Osteoblast (primary cell): ENCODE data around the gene NCKAP1. TPM values are rescaled to one million over a fixed set of nuclear protein-coding genes. Genes with fewer than 3 reads are reported as not detected.

Experiments used
- DNase-seq: peaks from one replicate; pipeline ENCODE4 v3.0.0; 2011; ENCODE audit warnings: low spot score, mixed read lengths; ENCODE audit not compliant: insufficient read length; ENCODE audit errors: missing footprints
- H2AFZ ChIP-seq: 2 replicates; pipeline ENCODE4 v1.6.0; 2011; ENCODE audit warnings: mild to moderate bottlenecking, low read length
- H3K27ac ChIP-seq: 2 replicates; pipeline ENCODE4 v1.5.1; 2011; ENCODE audit warnings: mild to moderate bottlenecking, low read depth, low read length, moderate library complexity
- H3K27me3 ChIP-seq: 2 replicates; pipeline ENCODE4 v1.6.0; 2012; ENCODE audit warnings: mild to moderate bottlenecking, control low read depth, inconsistent platforms, low read length, moderate library complexity; ENCODE audit not compliant: insufficient read depth
- H3K36me3 ChIP-seq: 2 replicates; pipeline ENCODE4 v1.5.1; 2011; ENCODE audit warnings: mild to moderate bottlenecking, low read length, control low read depth, moderate library complexity; ENCODE audit not compliant: insufficient read depth
- H3K4me1 ChIP-seq: 2 replicates; pipeline ENCODE4 v1.5.1; 2011; ENCODE audit warnings: mild to moderate bottlenecking, low read length, control low read depth, moderate library complexity; ENCODE audit not compliant: insufficient read depth
- H3K4me2 ChIP-seq: 2 replicates; pipeline ENCODE4 v1.6.0; 2011; ENCODE audit warnings: mild to moderate bottlenecking, low read length; ENCODE audit not compliant: insufficient read depth
- H3K4me3 ChIP-seq: fragments of 200-600 bp; sonication (generic); 3 replicates; pipeline ENCODE4 v1.5.1; 2012; ENCODE audit warnings: mild to moderate bottlenecking, low read length, inconsistent platforms; ENCODE audit not compliant: insufficient read depth
- H3K79me2 ChIP-seq: 2 replicates; pipeline ENCODE4 v1.6.0; 2012; ENCODE audit warnings: mild to moderate bottlenecking, low read length, control low read depth, inconsistent platforms; ENCODE audit not compliant: insufficient read depth
- H3K9me3 ChIP-seq: 2 replicates; pipeline ENCODE4 v1.5.1; 2011; ENCODE audit warnings: low read depth, low read length, control low read depth
- H4K20me1 ChIP-seq: 2 replicates; pipeline ENCODE4 v1.6.0; 2012; ENCODE audit warnings: mild to moderate bottlenecking, low read length, control low read depth; ENCODE audit not compliant: insufficient read depth
- total RNA-seq: library from RNA; depleted of rRNA; stranded (reverse); fragments of >200 nt; gene quantifications from 2 replicates; pipeline ENCODE4 v1.2.3, GENCODE V29; 2012
- TF ChIP-seq, protein P1 (sequence below): IDR thresholded peaks from 2 replicates; pipeline ENCODE4 v1.5.1; 2011; ENCODE audit warnings: mild to moderate bottlenecking, low read depth, low read length, moderate library complexity; ENCODE audit errors: extremely low read depth

NCKAP1 gene
- total RNA-seq, 1 donor: 209 TPM

DNA sequence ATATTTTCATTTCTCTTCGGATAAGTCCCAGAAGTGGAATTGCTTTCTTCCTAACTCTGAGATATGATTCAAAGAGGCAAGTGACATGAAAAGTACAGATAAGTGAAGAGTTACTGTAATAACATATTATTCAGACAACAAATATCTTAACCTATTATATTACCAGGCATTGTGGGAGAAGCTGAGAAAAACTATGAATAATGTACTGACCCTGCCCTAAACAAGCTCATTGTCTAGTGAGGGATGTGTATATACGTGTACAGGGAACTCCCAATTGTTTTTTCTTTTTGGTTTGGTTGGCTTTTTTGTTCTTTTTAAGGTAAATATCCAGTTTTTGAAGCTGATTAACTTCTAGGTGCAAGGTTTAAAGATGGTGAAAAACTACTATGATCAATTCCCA, 26.5 kb downstream of the NCKAP1 start:
- Histone ChIP-seq H3K4me1 (no peaks in the 10 kb centered on the region), H3K4me2 (no peak overlapping the region), H3K4me3 (no peak overlapping the region), H3K27me3 (no peaks in the 10 kb centered on the region), H3K27ac (no peak overlapping the region), H3K9me3 (no peaks in the 10 kb centered on the region), H2AFZ (no peak overlapping the region), H3K36me3 (no peaks in the 10 kb centered on the region), H4K20me1 (peaks cover 48% of the 10 kb centered on the region), H3K79me2 (peaks cover 98% of the 10 kb centered on the region)
- peak; percentile 31 for DNase-seq
- TF ChIP-seq, protein P1, sequence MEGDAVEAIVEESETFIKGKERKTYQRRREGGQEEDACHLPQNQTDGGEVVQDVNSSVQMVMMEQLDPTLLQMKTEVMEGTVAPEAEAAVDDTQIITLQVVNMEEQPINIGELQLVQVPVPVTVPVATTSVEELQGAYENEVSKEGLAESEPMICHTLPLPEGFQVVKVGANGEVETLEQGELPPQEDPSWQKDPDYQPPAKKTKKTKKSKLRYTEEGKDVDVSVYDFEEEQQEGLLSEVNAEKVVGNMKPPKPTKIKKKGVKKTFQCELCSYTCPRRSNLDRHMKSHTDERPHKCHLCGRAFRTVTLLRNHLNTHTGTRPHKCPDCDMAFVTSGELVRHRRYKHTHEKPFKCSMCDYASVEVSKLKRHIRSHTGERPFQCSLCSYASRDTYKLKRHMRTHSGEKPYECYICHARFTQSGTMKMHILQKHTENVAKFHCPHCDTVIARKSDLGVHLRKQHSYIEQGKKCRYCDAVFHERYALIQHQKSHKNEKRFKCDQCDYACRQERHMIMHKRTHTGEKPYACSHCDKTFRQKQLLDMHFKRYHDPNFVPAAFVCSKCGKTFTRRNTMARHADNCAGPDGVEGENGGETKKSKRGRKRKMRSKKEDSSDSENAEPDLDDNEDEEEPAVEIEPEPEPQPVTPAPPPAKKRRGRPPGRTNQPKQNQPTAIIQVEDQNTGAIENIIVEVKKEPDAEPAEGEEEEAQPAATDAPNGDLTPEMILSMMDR: no peak

DNA sequence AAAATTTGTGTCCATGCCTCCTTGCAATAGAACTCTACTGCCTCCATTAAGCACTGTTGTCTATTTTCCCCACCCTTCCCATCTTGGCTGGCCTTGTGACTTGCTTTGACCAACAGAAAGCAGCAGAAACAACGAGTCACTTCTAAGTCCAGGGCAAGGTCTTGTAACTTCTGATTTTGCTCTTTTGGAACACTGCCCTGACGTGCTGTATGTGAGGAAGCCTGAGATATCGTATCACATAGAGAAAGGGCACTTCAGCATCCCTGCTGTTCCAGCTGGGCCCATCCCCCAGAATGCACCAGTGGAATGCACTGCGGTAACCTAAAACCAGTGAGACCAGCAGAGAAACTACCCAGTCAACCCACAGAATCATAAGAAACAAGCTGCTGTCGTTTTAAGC, 28.1 kb downstream of the NCKAP1 start:
- H3K4me1 ChIP-seq: no peaks in the 10 kb centered on the region
- DNase-seq: peak; percentile 23
- H3K4me2 ChIP-seq: no peak overlapping the region
- no peak overlapping the region for H3K4me3 ChIP-seq
- no peaks in the 10 kb centered on the region for H3K9me3 ChIP-seq
- H3K27ac ChIP-seq: no peak overlapping the region
- TF ChIP-seq, protein P1: no peak
- no peaks in the 10 kb centered on the region for H3K27me3 ChIP-seq
- peaks cover 99% of the 10 kb centered on the region for H3K79me2 ChIP-seq
- H2AFZ ChIP-seq: no peak overlapping the region
- H3K36me3 ChIP-seq: no peaks in the 10 kb centered on the region
- H4K20me1 ChIP-seq: peaks cover 50% of the 10 kb centered on the region

DNA sequence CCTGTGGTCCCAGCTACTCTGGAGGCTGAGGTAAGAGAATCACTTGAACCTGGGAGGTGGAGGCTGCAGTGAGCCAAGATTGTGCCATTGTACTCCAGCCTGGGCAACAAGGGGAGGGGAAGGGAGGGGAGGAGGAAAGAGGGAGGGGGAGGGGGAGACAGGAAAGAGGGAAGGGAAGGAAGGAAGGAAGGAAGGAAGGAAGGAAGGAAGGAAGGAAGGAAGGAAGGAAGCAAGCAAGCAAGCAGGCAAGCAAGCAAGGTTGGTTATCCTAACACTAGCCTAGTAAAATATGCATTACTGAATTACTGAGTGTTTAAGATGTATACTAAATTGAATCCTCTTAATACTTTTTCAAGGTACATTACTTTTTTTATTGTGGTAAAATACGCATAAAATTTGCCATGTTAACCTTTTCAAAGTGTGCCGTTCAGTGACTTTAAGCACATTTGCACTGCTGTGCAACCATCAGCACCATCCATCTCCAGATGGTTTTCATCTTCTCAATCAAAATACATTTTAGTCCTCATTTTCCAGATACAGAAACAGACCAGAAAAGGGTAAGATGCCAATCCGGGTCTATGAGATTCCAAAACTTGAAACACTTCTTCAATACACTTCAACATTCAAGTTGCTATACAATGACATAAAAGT, 28.9 kb downstream of the NCKAP1 start:
- DNase-seq: no peak
- TF ChIP-seq, protein P1: no peak
- peaks cover 99% of the 10 kb centered on the region for H3K79me2 ChIP-seq
- H3K27ac ChIP-seq: no peak overlapping the region
- H3K4me1 ChIP-seq: no peaks in the 10 kb centered on the region
- no peak overlapping the region for H2AFZ ChIP-seq
- H3K36me3 ChIP-seq: no peaks in the 10 kb centered on the region
- H3K4me2 ChIP-seq: no peak overlapping the region
- peaks cover 48% of the 10 kb centered on the region for H4K20me1 ChIP-seq
- H3K27me3 ChIP-seq: no peaks in the 10 kb centered on the region
- no peak overlapping the region for H3K4me3 ChIP-seq
- no peaks in the 10 kb centered on the region for H3K9me3 ChIP-seq

DNA sequence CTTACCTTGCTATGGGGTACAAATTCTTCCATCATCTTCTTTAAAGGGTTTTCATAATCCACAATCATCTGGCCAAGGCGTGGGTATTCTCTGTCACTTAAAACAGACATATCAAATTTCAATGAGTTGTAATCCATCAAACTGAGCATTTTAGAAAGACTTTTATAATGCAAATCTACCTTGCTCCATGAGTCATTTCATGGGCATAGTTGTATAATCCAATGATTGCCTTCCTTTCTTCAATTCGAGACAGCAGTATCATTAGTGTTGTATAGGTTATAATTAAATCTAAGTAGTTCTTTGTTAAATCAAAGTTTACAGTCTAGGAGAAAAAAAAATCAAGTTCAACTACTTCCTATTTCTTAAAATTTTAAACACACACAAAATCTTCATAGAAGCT, 36.3 kb downstream of the NCKAP1 start:
- DNase-seq: no peak
- Histone ChIP-seq H3K27ac (no peak overlapping the region), H3K9me3 (no peaks in the 10 kb centered on the region), H3K4me1 (no peaks in the 10 kb centered on the region), H3K36me3 (peaks cover 27% of the 10 kb centered on the region), H3K4me2 (no peak overlapping the region), H3K27me3 (no peaks in the 10 kb centered on the region), H2AFZ (no peak overlapping the region), H3K79me2 (peaks cover 81% of the 10 kb centered on the region), H4K20me1 (peaks cover 26% of the 10 kb centered on the region), H3K4me3 (no peak overlapping the region)
- TF ChIP-seq, protein P1: no peak
